ENCODE data around the gene CACNA2D1. TPM values are rescaled to one million over a fixed set of nuclear protein-coding genes. Genes with fewer than 3 reads are reported as not detected.

Gene CACNA2D1
- total and polyA plus RNA-seq, 2 donors (not counting 1 experiment from before 2014, with no cell fraction given) = 31.7 to 64.4 TPM

DNA sequence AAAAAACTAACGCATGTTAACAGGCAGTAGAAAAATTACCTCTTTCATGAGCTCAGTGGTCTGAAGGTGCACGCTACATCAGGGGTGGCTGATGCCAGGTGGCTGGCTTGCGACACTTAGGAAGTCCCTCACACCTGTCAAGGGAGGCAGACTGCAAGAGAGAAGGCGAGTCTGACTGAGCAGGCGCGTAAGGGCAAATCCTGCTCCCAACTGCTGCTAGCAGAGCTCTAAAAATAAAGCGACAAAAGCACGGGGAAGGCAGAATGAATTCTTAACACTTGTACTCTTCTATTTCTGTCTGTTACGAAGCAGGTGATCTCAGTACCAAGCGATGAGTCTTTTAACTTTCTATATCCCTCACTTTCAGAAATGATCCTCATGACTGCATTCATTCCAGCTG is 33.1 kb downstream of the CACNA2D1 start:
- H3K27ac ChIP-seq (ENCODE audit: insufficient read depth, low read length) = no peak overlapping the region
- no peaks in the 10 kb centered on the region for H3K36me3 ChIP-seq (ENCODE audit: control insufficient read depth, insufficient read depth, low read length)
- H3K9me3 ChIP-seq (ENCODE audit: control insufficient read depth, insufficient read depth, low read depth, low read length) = no peaks in the 10 kb centered on the region
- H3K27me3 ChIP-seq (ENCODE audit: control insufficient read depth, insufficient read depth, low read length) = no peaks in the 10 kb centered on the region
- no peak overlapping the region for H3K9ac ChIP-seq (ENCODE audit: insufficient read depth, low read length)
- H3K4me1 ChIP-seq (ENCODE audit: control insufficient read depth, extremely low read depth, insufficient read depth, low read length) = no peaks in the 10 kb centered on the region
- H4K20me1 ChIP-seq (ENCODE audit: control insufficient read depth, extremely low read depth, insufficient read depth, low read length) = no peaks in the 10 kb centered on the region
- H3K4me2 ChIP-seq (ENCODE audit: extremely low read depth, insufficient read depth, low read length) = no peak overlapping the region
- no peak overlapping the region for H3K4me3 ChIP-seq (replicated peaks in 1 of 4; ENCODE audit: control extremely low read depth in 1 of 4, insufficient read depth in 1 of 4, low read depth in 3 of 4, low read length in 4 of 4)
- no peaks in the 10 kb centered on the region for H3K79me2 ChIP-seq (ENCODE audit: control insufficient read depth, insufficient read depth, low read length)
- DNase-seq (ENCODE audit: low read depth in 2 of 2) = no peak
- no peak overlapping the region for H2AFZ ChIP-seq (ENCODE audit: low read length)
- TF ChIP-seq, protein P1, sequence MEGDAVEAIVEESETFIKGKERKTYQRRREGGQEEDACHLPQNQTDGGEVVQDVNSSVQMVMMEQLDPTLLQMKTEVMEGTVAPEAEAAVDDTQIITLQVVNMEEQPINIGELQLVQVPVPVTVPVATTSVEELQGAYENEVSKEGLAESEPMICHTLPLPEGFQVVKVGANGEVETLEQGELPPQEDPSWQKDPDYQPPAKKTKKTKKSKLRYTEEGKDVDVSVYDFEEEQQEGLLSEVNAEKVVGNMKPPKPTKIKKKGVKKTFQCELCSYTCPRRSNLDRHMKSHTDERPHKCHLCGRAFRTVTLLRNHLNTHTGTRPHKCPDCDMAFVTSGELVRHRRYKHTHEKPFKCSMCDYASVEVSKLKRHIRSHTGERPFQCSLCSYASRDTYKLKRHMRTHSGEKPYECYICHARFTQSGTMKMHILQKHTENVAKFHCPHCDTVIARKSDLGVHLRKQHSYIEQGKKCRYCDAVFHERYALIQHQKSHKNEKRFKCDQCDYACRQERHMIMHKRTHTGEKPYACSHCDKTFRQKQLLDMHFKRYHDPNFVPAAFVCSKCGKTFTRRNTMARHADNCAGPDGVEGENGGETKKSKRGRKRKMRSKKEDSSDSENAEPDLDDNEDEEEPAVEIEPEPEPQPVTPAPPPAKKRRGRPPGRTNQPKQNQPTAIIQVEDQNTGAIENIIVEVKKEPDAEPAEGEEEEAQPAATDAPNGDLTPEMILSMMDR (conservative IDR thresholded peaks at IDR 0.05 in 1 of 2, IDR thresholded peaks at IDR 0.05 in 1 of 2; ENCODE audit: low read depth in 1 of 2, low read length in 2 of 2) = no peak

DNA sequence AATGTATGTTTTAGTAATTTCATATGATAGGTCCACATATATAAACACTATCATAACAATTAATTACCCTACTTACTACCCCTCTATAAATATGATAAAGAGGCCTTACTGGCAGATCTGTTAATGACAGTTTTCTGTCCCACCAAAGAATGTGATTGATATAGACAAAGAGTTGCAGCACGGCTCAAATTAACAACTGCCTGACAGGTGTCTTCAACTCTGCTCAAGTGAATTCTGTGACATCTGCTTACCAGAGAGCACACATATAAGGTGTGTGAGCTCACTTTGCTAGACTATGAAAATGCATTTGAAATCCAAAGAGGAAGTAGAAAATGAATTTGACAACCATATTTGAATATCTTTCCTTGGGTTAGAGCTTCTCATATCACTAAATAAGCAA is 36.6 kb downstream of the CACNA2D1 start:
- H3K9me3 ChIP-seq (ENCODE audit: control insufficient read depth, insufficient read depth, low read depth, low read length) = no peaks in the 10 kb centered on the region
- TF ChIP-seq, protein P1 (conservative IDR thresholded peaks at IDR 0.05 in 1 of 2, IDR thresholded peaks at IDR 0.05 in 1 of 2; ENCODE audit: low read depth in 1 of 2, low read length in 2 of 2) = no peak
- no peak for TF ChIP-seq EZH2 (IDR thresholded peaks at IDR 0.05; ENCODE audit: low read length, missing control alignments)
- H3K27ac ChIP-seq (ENCODE audit: insufficient read depth, low read length) = no peak overlapping the region
- no peak overlapping the region for H3K4me2 ChIP-seq (ENCODE audit: extremely low read depth, insufficient read depth, low read length)
- H3K36me3 ChIP-seq (ENCODE audit: control insufficient read depth, insufficient read depth, low read length) = no peaks in the 10 kb centered on the region
- no peaks in the 10 kb centered on the region for H3K79me2 ChIP-seq (ENCODE audit: control insufficient read depth, insufficient read depth, low read length)
- no peak overlapping the region for H3K9ac ChIP-seq (ENCODE audit: insufficient read depth, low read length)
- no peaks in the 10 kb centered on the region for H3K27me3 ChIP-seq (ENCODE audit: control insufficient read depth, insufficient read depth, low read length)
- no peaks in the 10 kb centered on the region for H3K4me1 ChIP-seq (ENCODE audit: control insufficient read depth, extremely low read depth, insufficient read depth, low read length)
- H4K20me1 ChIP-seq (ENCODE audit: control insufficient read depth, extremely low read depth, insufficient read depth, low read length) = no peaks in the 10 kb centered on the region
- no peak overlapping the region for H3K4me3 ChIP-seq (replicated peaks in 1 of 4; ENCODE audit: control extremely low read depth in 1 of 4, insufficient read depth in 1 of 4, low read depth in 3 of 4, low read length in 4 of 4)
- no peak overlapping the region for H2AFZ ChIP-seq (ENCODE audit: low read length)
- DNase-seq (ENCODE audit: low read depth in 2 of 2) = no peak

DNA sequence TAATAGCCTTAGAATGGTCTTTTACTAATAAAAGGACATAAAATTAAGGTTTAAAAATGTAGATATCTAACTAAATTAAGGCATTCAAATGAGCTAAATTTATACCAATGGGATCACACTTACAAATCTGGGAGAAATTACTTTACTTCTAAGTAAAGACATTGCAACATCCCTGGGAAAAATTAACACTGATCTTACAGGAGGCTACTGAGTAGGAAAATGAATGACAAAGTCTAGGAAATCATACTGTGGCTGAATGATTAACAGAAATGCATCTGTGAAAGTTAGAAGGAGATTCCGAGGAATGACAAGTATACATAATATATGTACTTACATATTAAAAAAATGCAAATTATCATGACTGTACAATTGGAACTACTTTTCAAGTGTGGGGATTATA is 38.3 kb downstream of the CACNA2D1 start:
- Histone ChIP-seq H3K79me2 (ENCODE audit: control insufficient read depth, insufficient read depth, low read length) (no peaks in the 10 kb centered on the region), H3K9ac (ENCODE audit: insufficient read depth, low read length) (no peak overlapping the region), H3K36me3 (ENCODE audit: control insufficient read depth, insufficient read depth, low read length) (no peaks in the 10 kb centered on the region), H4K20me1 (ENCODE audit: control insufficient read depth, extremely low read depth, insufficient read depth, low read length) (no peaks in the 10 kb centered on the region), H3K9me3 (ENCODE audit: control insufficient read depth, insufficient read depth, low read depth, low read length) (no peaks in the 10 kb centered on the region), H3K4me1 (ENCODE audit: control insufficient read depth, extremely low read depth, insufficient read depth, low read length) (no peaks in the 10 kb centered on the region), H3K27me3 (ENCODE audit: control insufficient read depth, insufficient read depth, low read length) (no peaks in the 10 kb centered on the region), H3K4me2 (ENCODE audit: extremely low read depth, insufficient read depth, low read length) (no peak overlapping the region), H2AFZ (ENCODE audit: low read length) (no peak overlapping the region), H3K4me3 (replicated peaks in 1 of 4; ENCODE audit: control extremely low read depth in 1 of 4, insufficient read depth in 1 of 4, low read depth in 3 of 4, low read length in 4 of 4) (no peak overlapping the region), H3K27ac (ENCODE audit: insufficient read depth, low read length) (no peak overlapping the region)
- no peak for TF ChIP-seq EZH2 (IDR thresholded peaks at IDR 0.05; ENCODE audit: low read length, missing control alignments)
- TF ChIP-seq, protein P1 (conservative IDR thresholded peaks at IDR 0.05 in 1 of 2, IDR thresholded peaks at IDR 0.05 in 1 of 2; ENCODE audit: low read depth in 1 of 2, low read length in 2 of 2) = no peak
- DNase-seq (ENCODE audit: low read depth in 2 of 2) = no peak

Measured in fibroblast of lung (primary cell).